ENCODE measurements around the gene COL23A1. TPM values are rescaled to one million over a fixed set of nuclear protein-coding genes. Genes with fewer than 3 reads are reported as not detected.

COL23A1 gene
- total RNA-seq, 1 donor from 2014 or later: 0.13 TPM

DNA sequence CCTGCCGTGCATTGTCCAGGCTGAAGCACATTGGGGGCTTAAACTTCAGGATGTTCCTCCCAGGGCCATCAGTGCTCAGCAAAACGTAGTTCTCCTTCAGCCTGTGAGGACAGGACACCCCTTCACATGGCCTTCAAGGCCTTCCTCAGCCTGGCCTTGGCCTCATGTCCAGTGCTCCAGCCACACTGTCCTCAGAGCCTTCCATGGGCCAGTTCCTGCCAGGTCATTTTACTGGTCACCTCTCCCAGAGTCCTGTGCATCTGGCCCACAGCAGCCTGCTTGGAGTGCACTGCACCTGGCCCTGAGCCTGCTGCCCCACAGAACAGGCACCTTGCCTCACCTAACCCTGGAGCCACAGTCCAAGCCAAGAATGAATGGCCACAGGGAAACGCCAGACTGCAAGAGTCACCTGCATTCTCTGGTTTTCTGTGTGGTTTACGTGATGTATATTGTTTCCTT, 377.2 kb downstream of the COL23A1 start:
- DNase-seq (ENCODE audit: low read depth in 2 of 2): no peak

DNA sequence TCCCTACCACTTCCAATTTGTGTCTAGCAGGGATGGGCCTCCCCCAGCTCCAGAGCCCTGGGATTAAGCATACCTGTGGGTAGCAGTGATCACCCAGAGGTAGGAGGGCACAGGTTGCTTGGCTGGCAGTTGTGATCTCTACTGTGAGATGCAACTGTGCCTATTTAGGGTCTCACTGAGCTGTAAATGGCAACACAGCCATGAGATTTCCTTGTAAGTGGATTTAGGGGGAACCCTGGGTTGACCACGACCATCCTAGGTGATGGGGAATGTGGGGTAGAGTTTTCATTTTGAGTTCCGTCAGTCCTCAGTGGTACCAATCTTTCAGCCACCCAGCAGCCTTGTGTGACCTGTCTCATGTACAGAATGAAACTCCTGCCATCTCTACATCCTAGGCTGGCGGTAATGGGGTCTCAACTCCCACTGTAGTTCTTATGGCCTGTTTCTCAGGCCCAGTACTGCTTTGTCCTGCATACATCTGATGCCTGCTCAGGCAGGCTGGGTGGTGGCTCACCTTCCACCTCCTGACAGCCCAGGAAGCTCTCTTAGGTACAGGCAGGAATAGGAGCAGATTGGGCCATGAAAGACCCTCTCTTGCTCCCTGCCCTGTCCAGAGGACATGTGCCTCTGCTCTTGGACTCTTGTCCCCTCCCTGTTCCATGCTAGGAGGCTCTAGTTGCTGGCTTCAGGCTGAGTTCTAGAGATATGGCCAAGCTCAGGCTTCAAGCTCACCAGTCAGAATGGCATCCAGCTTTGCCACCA, 377.8 kb downstream of the COL23A1 start:
- no peak for DNase-seq (ENCODE audit: low read depth in 2 of 2)

DNA sequence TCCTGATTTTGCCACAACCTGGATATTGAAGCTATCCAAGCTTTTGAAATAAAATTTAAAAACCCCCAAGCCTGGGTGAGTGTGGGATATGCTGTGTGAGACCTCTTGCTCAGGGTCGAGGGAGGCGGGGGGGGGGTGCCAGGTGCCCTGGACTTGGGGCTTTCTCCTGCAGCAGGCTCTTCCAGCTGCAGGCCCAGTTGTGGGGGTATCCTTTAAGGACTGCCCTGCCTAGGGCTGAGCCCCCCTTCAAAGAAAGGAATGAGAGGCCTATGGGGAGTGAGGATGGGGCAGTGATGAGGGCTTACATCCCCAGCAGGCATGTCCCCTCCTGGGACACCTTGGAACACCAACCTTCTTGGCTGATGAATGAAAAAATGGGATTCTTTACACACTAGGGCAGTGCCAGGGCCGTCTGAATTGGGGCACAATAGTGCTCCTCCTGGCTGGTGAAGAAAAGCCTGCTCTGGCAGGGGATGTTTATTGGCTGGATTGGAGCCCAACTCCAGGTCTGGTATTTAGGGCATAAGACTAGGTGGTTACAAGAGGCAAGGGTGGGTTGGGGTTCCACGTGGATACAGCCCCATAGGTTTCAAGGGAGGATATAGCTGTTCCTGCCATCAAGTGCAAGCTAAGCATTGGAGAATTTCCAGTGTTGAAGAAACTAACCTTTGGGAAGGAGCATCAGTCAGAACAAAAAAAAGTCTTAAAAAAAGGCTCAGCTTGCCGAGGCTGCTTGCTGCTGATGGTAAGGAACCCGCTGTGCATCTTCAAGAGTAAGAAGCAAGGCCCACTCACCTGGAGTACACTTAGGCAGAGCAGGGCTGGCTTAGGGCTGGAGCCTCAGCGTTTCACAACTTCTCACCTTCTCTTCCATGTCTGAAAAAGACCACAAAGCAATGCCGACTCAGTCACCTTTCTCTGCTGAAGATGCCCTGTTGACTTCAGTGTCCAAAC, 378.8 kb downstream of the COL23A1 start:
- no peak for DNase-seq (ENCODE audit: low read depth in 2 of 2)

DNA sequence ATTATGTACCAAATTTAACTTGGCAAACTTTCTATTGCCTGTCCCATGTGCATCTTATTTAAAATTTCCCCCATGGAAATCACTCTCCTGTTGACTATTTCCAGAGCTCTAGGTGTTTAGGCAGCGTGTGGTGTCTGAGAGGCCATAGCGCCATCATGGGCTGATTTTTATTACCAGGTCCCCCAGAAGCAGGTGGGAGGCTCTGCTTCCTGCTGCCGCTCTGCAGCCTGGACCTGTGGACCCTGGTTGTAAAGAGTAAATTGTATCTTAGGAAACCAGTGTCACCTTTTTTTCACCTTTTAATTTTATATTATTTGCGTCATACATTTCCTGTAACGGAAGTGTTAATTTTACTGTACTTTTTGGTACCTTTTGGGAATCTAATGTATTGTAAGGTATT, 379.5 kb downstream of the COL23A1 start:
- no peak for DNase-seq (ENCODE audit: low read depth in 2 of 2)

DNA sequence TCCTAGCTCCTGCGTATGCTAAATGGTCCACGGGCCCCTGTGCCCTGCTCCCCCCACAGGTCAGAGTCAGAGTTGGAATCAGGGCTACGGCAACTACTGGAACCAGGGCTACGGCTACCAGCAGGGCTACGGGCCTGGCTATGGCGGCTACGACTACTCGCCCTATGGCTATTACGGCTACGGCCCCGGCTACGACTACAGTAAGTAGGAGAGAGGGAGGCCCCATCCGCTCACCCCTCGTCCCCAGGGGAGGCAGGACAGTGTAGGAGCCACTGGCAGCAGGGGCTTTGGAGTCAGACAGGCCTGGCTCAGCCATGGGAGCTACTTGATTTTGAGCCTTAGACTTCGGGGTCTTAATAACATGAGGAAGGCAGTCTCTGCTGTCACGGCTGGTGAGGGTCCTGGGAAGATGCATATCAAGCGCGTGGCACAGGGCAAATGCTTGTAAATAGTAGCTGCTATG, 380.1 kb downstream of the COL23A1 start:
- no peak for DNase-seq (ENCODE audit: low read depth in 2 of 2)

DNA sequence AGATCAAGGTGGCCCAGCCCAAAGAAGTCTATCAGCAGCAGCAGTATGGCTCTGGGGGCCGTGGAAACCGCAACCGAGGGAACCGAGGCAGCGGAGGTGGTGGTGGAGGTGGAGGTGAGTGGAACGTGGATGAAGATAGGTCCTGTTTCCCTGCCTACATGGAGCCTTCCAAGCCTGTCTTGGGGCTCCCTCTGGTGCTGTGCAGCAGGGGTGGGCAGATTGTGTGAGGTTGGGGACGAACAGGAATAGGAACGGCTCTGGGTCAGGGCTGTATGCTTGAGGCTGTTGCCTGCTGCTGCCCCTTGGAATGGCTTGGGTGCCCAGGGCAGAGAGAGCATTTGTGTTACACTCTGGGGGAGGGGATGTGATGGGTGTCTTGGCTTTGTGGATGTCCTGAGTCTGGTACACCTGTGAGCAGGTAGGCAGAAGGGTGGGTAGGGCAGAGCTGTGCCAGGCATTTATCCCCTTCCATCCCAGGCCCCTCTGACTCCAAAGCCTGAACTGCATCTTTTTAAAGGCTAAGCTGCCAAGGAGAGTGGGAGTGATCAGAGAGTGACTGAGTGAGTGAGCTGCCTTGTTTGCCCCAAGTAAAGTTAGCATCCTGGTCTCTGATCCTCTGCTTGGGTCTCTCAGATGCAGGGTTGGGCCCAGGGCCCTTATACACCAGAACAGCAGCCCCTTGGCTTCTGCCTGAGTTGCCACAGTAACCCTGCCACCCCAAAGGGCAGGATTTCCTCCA, 380.7 kb downstream of the COL23A1 start:
- DNase-seq (ENCODE audit: low read depth in 2 of 2): no peak

DNA sequence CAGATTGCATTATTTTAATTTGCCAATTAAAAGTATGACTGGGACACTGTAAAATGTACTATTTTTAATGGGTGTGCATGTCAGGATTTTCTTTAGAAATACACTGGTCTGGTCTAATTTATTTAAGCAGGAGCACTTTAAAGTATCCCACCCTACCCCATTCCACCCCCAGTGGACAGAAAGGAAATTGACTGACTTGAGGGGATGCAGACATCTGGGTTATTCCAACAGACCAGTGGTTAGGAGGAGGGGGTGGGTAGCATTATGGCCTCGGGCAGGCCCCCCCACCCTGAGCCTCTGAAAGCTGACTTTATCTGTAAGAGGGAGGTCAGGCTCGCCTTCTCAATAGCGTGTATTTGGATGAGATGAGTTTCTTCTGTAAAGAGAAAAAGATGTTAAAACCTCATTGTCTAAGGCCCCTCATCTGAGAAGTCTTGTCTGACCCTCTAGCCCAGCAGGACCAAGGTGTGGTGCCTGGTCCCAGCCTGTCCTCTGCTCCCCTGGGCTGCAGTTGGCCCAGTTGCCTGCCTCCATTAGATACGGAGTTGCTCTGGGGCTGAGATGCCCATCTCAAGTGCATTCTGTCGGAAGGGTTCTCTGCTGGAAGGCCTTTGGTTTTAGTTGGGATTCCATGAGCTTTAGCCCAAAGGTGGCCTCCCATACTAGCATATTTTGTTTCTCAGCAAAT, 381.5 kb downstream of the COL23A1 start:
- no peak for DNase-seq (ENCODE audit: low read depth in 2 of 2)

DNA sequence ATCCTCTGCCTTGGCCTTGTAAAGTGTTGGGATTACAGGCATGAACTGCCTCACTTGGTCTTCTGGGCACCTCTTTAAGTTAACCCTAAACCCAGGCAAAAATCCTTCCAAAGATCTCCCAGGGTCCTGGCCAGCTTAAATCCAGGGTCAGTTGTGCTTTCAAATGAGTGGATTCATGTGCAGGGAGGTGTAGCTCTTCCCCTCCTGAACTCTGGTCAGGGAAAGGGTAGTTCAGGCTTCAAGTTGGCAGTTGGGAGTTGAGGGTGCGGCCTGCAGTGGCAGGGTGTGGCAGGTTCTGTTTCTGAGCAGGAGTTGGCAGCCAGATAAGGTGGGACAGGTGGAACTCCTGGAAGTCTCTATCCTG, 382.3 kb downstream of the COL23A1 start:
- no peak for DNase-seq (ENCODE audit: low read depth in 2 of 2)

DNA sequence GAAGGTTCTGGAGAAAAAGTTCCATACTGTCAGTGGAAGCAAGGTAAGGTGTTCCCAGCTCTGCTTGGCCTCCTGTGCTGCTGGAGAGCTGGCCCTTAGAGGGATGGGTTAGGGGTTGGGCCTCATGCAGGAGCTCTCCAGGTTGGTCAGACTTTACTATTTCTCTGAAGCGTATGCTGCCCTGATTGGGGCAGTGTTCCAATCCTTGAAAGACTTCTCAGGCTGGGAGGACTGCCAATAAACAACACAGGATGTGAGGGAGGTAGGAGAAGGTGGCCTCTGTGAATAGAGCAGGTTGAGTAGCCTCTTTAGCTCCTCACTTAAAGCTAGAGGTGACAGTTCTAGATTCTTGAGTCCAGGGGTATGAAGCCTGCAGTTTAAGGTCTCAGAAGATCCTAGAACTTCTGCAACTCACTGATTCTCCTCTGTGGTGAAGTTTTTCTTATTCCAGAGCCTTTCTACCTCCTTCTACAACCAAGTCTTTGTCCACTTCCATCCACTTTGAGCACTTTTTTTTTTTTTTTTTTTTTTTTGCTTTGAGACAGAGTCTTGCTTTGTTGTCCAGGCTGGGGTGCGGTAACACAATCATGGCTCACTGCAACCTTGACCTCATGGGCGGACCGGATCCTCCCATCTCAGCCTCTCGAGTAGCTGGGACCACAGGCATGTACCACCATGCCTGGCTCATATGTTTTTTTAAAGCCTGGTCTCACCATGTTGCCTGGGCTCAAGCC, 382.8 kb downstream of the COL23A1 start:
- DNase-seq (ENCODE audit: low read depth in 2 of 2): peak in 1 of 2 donors; percentile 77

DNA sequence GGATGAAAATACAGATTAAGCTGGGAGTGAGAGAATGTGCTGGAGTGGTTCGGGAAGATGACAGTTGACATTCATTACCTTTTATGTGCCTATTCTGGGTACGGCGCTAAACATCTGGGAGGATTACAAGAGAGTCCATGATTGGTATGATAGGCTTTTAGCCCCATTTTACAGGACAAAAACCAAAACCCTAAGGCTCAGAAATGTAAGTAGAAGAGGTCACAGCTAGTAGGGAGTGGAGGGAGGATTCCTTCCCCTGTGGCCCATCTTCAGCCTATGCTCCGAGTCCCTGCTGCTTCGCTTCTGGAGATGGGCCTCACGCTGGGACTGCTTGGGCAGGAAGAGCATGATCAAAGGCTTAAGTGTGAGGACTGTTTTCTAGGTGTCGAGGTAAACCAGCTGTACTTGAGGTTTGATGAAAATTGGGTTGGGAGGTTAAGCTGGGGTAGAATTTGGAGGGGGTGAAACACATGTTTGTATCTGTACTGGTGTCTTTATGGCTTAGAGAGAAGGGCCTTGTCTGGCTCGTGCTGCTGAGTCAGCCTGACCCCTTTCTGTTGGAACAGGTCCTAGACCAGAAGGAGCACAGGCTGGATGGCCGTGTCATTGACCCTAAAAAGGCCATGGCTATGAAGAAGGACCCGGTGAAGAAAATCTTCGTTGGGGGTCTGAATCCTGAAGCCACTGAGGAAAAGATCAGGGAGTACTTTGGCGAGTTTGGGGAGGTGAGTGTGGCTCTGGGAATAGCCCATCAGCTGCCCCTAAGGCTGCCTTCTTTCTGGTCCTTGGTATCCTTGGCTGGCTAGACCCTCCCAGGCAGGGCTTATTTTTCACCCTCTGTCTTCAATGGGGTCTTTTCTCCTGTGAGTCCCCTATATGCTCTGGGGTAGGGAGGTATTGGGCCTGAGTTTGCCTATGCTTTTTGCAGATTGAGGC, 383.8 kb downstream of the COL23A1 start:
- no peak for DNase-seq (ENCODE audit: low read depth in 2 of 2)

DNA sequence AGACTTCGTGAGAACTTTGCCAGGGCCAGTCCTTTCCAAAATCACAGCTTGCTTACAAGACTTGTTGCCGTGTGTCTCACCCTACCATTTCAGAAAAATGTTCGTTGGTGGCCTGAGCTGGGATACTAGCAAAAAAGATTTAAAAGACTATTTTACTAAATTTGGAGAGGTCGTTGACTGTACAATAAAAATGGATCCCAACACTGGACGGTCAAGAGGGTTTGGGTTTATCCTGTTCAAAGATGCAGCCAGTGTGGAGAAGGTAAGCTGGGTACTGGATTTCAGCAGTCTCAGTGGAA, 384.5 kb downstream of the COL23A1 start:
- DNase-seq (ENCODE audit: low read depth in 2 of 2): no peak

DNA sequence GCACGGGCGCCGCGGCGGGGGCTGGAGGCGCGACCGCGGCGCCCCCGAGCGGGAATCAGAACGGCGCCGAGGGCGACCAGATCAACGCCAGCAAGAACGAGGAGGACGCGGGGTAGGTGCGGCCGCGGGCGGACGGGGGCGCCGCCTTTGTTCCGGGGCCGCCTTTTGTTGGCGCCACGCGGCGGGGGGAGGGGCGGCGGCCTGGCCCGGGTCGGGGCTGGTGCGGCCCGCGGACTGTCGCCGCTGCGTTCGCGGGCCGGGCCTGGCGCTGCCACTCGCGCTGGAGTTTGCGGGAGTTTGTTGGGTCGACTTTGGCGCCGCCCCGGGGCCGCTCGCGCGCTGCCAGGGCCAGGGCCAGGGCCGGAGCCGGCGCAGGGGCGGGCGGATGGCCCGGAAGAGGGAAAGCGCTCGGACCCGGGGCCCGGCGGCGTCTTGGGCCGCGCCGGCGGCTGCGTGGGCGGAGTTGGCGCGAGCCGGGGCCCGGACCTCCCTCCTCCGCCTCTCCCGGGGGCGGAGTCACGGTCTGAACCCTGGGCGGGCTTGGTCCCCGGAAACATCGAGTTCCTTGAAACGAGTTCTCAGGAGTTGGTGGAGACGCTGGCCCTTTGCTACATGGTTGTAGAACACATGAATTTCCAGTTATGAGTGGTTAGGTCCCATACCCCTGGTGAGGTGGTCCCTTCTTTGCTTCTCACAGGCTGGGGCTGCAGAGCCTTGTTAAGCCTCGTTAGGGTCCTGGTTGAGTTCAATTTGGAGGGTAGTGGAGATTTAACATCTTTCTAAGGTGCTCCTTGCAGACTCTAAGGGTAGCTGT, 385.1 kb downstream of the COL23A1 start:
- DNase-seq (ENCODE audit: low read depth in 2 of 2): peak in 1 of 2 donors; percentile 55

DNA sequence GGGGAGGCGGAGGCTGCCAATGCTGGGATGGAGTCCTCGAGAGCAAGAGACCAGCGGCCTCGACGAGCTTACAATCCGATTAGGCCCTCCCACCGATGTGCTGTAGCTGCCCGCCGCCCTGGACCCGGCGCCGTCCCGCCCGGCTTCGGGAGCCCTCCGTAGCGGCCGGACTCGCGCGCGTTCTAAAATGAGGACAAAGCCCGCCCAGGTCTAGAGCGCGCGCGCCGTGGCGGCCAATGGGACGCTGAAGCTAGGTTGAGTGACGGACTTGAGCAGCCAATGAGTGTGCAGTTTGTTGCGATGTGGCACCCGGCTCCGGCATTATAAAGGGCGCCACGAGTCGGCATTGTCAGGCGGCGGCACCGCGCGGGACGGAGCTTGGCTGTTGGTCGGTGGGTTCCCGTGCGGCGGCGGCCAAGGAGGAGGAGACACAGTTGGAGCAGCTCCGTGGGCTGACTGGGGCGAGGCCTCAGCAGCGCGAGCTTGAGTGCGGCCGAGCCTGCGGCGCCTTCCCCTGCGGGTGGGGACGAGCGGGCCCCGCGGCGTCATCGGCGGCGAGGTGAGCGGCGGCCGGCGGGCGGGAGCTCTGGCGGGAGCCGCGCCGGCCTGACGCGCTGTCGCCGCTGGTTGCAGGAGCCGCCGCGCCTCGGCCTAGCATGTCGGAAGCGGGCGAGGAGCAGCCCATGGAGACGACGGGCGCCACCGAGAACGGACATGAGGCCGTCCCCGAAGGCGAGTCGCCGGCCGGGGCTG, 385.8 kb downstream of the COL23A1 start, which contains the start of gene HNRNPAB:
TSS of gene HNRNPAB (plus strand) at position 352 of the 753 bp plus-strand sequence. CDS start at position 657, 305 bp downstream.
- DNase-seq (ENCODE audit: low read depth in 2 of 2): peak; percentile 95 to 98

DNA sequence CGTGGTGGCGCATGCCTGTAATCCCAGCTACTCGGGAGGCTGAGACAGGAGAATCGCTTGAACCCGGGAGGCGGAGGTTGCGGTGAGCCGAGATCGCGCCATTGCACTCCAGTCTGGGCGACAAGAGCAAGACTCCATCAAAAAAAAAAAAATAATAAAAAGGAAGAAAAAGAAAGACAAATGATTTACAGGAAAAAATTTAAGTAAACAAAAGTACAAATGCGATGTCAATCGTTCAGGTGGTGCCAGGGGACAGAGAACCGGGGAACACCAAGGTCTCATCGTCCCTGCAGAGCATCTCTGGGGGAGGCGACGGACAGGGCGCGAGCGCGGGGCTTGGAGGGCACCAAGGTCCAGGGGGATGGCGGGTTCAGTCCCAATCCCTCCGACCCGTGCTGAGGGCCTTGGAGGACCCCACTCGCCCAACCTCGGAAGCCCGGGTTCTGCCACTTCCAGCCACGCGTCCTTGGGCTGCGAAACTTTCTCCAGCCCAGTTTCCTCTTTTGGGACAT, 386.5 kb downstream of the COL23A1 start:
- DNase-seq (ENCODE audit: low read depth in 2 of 2): no peak

DNA sequence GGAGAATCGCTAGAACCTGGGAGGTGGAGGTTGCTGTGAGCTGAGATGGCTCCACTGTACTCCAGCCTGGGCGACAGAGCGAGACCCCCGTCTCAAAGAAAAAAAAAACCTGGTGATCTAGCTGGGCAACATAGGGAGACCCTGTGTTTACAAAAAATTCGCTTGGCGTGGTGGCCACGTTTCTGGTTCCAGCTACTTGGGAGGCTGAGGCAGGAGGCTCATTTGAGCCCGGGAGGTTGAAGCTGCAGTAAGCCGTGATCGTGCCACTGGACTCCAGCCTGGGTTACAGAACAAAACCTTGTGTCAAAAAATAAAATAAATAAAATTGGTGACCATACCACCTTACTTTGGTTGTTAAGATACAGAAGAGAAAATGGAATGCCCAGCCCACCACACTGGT, 387.7 kb downstream of the COL23A1 start:
- DNase-seq (ENCODE audit: low read depth in 2 of 2): no peak

DNA sequence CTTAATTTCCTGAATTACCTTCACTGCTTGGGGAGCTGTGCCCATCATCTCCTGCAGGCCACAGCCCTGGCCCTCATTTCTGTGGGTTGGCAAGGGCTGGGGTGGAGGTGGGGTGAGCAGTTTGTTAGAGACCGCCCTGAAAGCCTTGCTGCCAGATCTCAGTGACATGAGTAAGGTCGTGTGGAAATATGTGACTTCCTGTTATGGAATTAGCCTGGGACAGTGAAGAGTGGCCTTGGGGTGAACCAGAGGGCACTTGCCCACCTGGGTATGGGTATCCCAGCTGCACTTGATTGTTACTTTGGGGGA, 388.3 kb downstream of the COL23A1 start:
- peak in 1 of 2 donors; percentile 46 for DNase-seq (ENCODE audit: low read depth in 2 of 2)

DNA sequence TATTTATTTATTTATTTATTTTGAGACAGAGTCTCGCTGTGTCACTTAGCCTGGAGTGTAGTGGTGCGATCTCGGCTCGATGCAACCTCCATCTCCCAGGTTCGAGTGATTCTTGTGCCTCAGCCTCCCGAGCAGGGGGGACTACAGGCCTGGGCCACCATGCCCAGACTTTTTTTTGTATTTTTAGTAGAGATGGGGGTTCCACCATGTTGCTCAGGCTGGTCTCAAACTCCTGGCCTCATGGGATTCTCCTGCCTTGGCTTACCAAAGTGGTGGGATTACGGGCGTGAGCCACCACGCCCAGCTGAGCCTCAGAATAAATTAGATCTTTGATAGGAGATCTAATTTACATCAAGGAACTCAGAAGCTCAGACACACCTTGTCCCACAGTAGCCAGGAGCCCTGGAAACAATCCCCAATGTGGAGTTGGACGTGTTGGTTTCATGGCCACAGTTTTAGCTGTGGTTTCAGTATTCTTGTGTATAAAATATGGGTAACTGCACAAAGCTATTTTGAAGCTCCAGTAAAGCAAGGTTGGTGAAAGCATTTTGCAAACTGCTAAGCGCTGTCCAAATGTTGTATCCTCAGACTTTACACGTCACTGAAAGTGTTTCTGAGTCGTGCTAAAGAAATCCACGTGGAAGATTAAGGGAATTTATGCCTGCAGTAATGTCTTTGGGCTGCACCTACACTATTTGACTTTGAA, 388.8 kb downstream of the COL23A1 start:
- no peak for DNase-seq (ENCODE audit: low read depth in 2 of 2)

All from dermis microvascular lymphatic vessel endothelial cell (primary cell).